Inferior parietal cortex (tissue), 1 donor: ENCODE data around the gene SUGCT.

Source experiments
- DNase-seq: peaks from one replicate; pipeline ENCODE4 v3.0.0-alpha.2; 2016; ENCODE audit errors: extremely low spot score

Gene SUGCT

GRCh38 chr7:40909346-40909980 is 774.7 kb downstream of the SUGCT start:
- DNase-seq, result no peak
